Fibroblast of lung (primary cell): Measurements from ENCODE around the gene CAPNS1.

Experiments used
- EZH2 ChIP-seq: IDR thresholded peaks from 2 replicates; pipeline ENCODE4 v1.5.1; 2012; ENCODE audit warnings: low read length, control low read depth, mild to moderate bottlenecking; ENCODE audit errors: missing control alignments
- TF ChIP-seq, protein P1 (sequence below), 2 donors: IDR thresholded peaks in 1 of 2; conservative IDR thresholded peaks in 1 of 2; 1 replicate in 1 of 2; 2 replicates in 1 of 2; pipeline ENCODE4 v1.5.1; 2011 to 2012; ENCODE audit warnings: low read length in 2 of 2, control low read depth in 1 of 2, inconsistent platforms in 1 of 2, low read depth in 1 of 2, mild to moderate bottlenecking in 1 of 2

DNA sequence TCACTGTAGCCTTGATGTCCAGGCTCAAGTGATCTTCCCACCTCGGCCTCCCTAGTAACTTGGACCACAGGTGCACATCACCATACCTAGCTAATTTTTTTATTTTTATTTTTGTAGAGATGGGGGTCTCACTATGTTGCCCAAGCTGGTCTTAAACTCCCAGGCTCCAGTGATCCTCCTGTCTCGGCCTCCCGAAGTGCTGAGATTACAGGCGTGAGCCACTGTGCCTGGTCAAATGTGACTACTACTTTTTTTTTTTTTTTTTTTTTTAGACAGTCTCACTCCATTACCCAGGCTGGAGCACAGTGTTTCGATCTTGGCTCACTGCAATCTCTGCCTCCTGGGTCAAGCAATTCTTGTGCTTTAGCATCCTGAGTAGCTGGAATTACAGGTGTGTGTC lies 33.0 kb downstream of the CAPNS1 start:
- TF ChIP-seq, protein P1, sequence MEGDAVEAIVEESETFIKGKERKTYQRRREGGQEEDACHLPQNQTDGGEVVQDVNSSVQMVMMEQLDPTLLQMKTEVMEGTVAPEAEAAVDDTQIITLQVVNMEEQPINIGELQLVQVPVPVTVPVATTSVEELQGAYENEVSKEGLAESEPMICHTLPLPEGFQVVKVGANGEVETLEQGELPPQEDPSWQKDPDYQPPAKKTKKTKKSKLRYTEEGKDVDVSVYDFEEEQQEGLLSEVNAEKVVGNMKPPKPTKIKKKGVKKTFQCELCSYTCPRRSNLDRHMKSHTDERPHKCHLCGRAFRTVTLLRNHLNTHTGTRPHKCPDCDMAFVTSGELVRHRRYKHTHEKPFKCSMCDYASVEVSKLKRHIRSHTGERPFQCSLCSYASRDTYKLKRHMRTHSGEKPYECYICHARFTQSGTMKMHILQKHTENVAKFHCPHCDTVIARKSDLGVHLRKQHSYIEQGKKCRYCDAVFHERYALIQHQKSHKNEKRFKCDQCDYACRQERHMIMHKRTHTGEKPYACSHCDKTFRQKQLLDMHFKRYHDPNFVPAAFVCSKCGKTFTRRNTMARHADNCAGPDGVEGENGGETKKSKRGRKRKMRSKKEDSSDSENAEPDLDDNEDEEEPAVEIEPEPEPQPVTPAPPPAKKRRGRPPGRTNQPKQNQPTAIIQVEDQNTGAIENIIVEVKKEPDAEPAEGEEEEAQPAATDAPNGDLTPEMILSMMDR (conservative IDR thresholded peaks at IDR 0.05 in 1 of 2, IDR thresholded peaks at IDR 0.05 in 1 of 2; ENCODE audit: low read depth in 1 of 2, low read length in 2 of 2) = no peak
- TF ChIP-seq EZH2 = no peak
